GM18520 (cell line): Measurements from ENCODE around the gene ADGRB3.
"Not testable (repeated sequence)": the region's sequence is repeated elsewhere in the genome, so short reads cannot be mapped to it uniquely, and the experiment has no call there.

Source experiments
- ATAC-seq: cut with Tn5 transposase; IDR thresholded peaks from one replicate; pipeline ENCODE4 v1.9.1; 2021; ENCODE audit not compliant: unreplicated experiment

Gene ADGRB3

GRCh38 chr6:68649669-68650068 is 14.6 kb downstream of the ADGRB3 start:
- ATAC-seq, result no peak

- ATAC-seq, result no peak
Measured at GRCh38 chr6:68650142-68650541, 15.1 kb downstream of the ADGRB3 start.

GRCh38 chr6:68651011-68651985 is 16.2 kb downstream of the ADGRB3 start:
- ATAC-seq, result no peak

GRCh38 chr6:68652117-68652536 is 17.0 kb downstream of the ADGRB3 start:
- ATAC-seq, result no peak

GRCh38 chr6:68653074-68653705 is 18.1 kb downstream of the ADGRB3 start:
- no peak for ATAC-seq

GRCh38 chr6:68653706-68654089 is 18.6 kb downstream of the ADGRB3 start:
- ATAC-seq, result no peak

GRCh38 chr6:68654134-68654533 is 19.1 kb downstream of the ADGRB3 start:
- ATAC-seq, result no peak

- no peak for ATAC-seq
Measured at GRCh38 chr6:68655028-68655427, 19.9 kb downstream of the ADGRB3 start.

- ATAC-seq, result no peak
Measured at GRCh38 chr6:68657374-68658139, 22.5 kb downstream of the ADGRB3 start.

GRCh38 chr6:68658338-68658737 is 23.3 kb downstream of the ADGRB3 start:
- no peak for ATAC-seq

GRCh38 chr6:68673255-68673654 is 38.2 kb downstream of the ADGRB3 start:
- ATAC-seq, result no peak

- ATAC-seq, result no peak
Measured at GRCh38 chr6:68675548-68675947, 40.5 kb downstream of the ADGRB3 start.

- not testable (repeated sequence) for ATAC-seq
Measured at GRCh38 chr6:68676094-68676493, 41.0 kb downstream of the ADGRB3 start.

- ATAC-seq, result no peak
Measured at GRCh38 chr6:68677058-68677457, 42.0 kb downstream of the ADGRB3 start.

- ATAC-seq, result no peak
Measured at GRCh38 chr6:68679399-68679798, 44.3 kb downstream of the ADGRB3 start.

- no peak for ATAC-seq
Measured at GRCh38 chr6:68680264-68680663, 45.2 kb downstream of the ADGRB3 start.

- no peak for ATAC-seq
Measured at GRCh38 chr6:68689910-68690309, 54.8 kb downstream of the ADGRB3 start.

- no peak for ATAC-seq
Measured at GRCh38 chr6:68691120-68691519, 56.0 kb downstream of the ADGRB3 start.

GRCh38 chr6:68693271-68693670 is 58.2 kb downstream of the ADGRB3 start:
- ATAC-seq, result no peak

GRCh38 chr6:68695403-68695802 is 60.3 kb downstream of the ADGRB3 start:
- no peak for ATAC-seq

GRCh38 chr6:68695838-68696237 is 60.8 kb downstream of the ADGRB3 start:
- no peak for ATAC-seq
